SKM-1 (cell line): ENCODE data around the gene DAB2IP.
"Not testable (repeated sequence)": the region's sequence is repeated elsewhere in the genome, so short reads cannot be mapped to it uniquely, and the experiment has no call there.

Experiments used
- DNase-seq: peaks from one replicate; lab custom pipeline; 2025; ENCODE audit not compliant: unreplicated experiment; lab: John Stamatoyannopoulos, UW

The DAB2IP gene

DNA sequence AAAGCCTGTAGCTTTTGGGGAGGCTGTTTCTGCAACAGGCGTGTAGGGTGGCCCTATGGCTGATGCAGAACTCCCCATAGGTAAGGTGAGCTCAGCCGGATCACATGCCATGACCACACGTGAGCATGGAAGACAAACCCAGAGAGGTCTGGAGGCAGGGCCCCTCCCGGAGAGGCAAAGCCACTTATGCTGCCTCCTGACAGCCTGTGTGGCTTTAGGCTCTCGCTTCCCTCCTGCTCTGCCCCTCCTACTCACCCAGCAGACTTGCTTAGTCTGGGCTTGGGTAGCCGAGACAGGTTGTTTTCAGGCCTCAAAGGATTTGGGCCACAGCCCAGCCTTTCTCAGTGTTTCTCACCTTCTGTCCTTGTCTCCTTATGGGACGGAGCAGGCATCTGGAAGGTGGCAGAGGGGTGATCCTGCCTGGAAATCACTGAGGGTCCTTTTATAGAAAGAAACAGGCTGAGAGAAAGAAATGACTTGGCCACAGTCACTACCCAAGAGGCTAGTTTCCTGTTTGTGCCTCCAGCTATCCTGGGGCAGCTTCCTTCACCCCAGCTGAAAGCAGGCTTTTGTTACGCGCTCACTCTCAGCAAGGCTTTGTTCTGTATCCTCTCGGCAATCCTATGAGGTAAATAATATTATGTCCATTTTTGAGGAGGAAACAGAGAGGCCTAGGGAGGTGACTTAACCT is 89.9 kb downstream of the DAB2IP start:
- DNase-seq: no peak

DNA sequence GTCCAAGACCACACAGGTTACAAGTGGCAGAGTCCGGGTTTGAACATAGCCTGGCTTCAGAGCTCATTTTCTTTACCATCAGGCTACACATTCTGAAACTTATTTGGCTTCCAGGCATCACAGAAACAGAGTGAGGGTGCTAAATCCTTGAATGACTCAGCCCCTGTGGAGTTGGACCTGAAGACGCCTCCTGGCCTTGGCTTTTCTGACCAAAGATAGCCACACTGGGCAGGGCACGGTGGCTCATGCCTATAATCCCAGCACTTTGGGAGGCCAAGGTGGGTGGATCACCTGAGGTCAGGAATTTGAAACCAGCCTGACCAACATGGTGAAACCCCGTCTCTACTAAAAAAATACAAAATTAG is 90.5 kb downstream of the DAB2IP start:
- DNase-seq: not testable (repeated sequence)

DNA sequence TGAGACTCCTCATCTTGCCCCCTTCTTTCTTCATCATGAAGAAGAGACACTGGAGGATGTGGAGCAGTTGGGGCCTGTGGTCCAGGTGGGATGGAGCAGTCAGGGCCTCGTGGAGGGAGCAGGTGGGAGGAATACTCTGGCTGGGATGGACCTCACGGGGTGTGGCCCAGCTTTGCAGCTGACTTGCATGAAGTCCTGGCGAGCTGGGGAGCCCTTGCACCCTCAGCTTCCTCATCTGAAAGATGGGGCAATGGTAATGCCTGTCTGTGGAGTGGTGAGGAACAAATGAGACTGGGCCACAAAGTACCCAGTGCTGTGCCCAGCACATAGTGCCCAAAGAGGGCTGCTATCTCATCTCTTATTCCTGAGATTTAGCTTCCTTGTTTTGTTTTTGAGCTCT is 91.5 kb downstream of the DAB2IP start:
- no peak for DNase-seq

DNA sequence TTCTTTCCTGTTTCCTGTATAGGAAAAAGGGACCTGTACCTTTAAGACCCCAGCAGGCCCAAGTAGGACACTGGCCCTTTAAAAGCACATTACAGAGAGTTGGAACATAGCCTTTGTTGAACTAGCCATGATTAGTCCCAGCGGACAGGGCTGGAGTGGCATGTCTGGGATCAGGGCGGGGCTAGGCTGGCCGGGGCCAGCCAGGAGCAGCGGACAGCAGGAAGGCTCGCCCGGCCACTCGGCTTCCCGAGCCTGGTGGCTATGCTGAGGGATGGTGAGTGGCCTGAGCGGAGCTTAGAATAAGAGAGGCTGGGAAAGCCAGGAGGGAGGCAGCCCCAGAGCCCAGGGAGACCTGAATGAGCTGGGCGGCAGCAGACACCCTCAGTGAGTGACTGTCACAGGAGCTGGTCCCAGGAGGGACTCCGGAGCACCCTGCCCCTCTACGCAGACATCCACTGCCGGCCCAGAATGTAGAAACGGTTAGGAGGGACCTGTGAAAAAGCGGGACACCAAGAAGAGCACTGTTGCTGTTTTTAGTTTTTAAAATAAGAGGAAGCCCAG is 92.1 kb downstream of the DAB2IP start:
- no peak for DNase-seq

DNA sequence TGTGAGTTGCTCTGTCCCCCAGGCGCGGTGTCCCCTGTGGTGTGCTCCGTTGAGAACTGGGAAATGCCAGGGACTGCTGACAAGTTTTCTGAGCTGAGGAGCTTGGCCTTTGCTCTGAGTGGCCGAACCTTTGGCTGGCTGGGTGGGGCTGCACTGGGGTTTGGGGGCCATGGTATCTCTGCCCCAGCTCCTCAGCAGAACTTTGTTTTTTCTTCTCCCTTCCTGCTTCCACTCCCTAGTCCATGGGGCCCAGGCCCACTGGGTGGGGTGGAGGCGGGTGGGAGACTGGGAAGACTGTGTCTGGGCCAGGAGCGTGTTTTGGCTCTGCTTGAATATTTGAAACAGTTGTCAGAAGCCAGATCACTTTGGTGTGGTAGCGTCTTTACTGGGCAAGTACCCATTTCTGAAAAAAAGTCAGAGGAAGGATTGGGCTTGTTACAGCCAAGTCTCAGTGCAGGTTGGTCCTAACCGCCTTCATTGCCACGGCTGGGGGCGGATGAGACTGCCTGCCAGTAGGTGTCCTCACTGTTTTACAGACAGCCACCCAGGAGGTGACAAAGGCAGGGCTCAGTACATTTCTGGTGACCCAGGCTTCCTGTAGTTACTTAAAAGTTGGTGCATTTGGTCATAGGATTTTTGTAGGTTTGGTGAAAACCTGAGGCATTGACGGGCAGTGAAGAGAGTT is 92.7 kb downstream of the DAB2IP start:
- DNase-seq: no peak

DNA sequence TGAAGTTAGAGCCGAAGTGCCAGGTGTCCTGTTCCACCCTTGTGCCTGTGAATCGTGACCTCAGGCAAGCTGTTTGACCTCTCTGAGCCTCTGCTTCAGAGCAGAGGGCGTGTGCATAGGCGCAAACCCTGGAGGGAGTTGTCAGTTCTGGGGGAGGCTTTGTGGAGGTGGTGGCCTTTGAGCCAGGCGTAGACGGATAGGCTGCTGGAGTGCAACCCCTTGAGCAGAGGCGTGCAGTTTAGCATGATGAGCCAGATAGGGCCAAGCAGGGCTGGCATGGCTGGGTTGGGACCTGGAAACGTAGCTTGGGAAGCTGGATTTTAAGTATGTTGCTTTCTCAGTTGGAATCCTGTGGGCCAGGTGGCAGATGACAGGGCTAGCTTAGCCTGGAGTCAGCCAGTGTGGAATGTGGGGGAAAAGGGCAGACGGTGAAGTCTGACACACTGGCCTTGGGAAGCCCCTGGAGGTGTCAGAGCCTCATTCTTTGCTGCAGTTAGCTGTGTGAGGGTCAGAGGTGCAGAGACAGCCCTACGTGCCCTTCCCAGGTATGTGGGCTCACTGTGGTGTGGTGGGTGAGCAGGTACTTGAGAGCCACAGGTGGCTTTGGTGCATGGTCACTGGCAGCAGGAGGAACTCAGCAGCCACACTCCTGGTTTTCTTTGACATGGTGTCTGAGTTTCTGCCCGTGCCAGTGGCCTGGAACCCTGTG is 93.4 kb downstream of the DAB2IP start:
- DNase-seq: no peak

DNA sequence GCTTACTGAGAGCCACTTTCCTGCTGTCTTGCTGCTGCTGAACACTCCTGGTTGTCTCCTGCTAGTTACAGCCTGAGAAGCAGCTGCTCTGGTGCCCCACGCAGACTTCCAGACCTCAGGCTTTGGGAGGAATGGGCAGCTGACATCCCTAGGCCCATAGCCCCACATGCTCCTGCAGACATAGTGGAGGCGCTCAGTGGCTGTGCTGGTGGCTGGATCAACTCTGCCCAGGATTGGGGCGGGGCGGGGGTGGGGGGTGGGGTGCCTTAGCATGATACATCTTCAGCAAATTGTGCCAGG is 93.9 kb downstream of the DAB2IP start:
- no peak for DNase-seq

DNA sequence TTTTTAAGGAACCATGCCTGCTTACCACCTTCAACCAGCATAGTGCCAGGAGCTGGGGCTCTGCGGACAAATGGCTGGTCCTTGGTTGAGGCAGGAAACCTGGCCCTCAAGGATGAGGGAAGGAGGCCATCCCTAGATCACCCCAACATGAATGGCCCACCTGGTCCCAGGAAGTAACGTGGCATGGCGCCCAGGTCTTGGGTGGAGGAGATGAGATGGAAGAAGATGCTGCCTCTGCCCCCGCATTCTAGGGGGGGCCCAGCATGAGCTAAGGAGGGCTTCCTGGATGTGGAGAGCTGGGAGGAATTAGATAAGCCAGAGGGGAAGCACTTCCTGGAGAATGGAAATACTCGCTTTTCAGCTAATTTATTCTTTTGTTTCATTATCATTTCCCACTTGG is 95.0 kb downstream of the DAB2IP start:
- no peak for DNase-seq

DNA sequence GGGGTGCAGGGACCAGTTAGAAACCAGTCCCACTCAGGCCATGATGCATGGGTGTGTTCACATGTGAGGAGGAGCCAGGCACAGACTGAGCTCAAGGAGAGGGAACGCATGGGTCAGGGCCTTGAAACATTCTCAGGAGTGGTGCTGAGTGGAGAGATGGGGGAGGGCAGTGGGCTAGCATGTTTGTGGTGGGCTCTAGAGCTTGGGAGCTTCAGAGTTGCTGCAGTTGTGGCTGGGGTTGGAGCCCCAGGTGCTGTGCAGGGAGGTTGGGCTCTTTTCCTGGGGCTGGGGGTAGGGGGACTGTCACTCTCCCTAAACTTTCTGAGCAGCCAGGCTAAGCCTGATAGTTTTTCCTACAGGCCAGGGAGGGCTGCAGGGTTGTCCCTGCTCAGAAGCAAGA is 95.4 kb downstream of the DAB2IP start:
- DNase-seq: no peak

DNA sequence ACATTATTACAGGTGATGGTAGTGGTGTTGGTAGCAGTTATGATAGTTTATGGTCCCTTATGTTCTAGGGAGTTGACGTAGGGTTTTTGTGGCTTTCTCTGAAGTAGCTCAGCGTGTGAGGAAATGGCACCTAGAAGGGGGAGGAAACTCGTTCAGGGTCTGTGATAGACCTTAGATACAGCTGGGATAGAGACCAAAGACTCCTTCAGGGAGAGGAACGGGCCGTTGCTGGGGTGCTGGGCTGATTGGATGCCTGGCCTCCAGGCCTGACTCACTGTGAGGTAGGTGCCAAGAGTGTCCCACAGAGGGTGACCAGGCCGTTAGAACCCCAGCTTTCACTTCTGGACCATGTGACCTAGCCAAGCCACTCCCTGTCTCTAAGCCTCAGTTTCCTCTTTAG is 96.6 kb downstream of the DAB2IP start:
- no peak for DNase-seq

DNA sequence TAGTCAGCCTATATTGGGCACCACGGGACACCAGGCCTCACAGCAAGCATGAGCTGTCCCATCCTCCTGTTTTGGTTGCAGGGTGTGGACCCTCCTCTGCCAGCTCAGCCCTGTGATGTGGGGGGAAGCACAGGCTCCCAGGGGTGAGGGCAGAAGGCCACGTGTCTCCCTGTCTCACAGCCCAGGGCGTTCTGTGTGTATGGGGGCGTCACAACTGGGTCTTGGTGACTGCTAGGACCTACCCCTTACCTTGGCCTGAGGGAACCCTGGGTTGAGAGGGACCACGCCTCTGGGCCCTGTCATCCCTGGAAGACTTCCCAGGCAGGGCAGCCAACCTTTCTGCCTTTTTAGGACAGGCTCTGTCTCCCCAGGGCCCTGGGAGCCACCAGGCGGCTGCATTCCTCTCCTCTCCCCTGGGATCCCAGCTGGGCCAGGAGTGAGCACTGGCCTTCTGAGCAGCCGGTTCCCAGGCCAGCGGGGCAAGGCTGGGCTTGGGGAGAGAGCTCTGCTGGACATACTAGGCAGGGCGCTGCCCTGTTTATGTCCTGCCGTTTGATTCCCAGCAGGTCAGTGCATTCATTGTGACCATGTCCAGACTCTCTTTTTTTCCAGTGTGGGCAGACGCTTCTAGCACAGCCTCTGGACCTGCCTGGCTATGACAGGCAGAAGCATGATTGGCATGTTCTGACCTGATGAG is 97.4 kb downstream of the DAB2IP start:
- no peak for DNase-seq

DNA sequence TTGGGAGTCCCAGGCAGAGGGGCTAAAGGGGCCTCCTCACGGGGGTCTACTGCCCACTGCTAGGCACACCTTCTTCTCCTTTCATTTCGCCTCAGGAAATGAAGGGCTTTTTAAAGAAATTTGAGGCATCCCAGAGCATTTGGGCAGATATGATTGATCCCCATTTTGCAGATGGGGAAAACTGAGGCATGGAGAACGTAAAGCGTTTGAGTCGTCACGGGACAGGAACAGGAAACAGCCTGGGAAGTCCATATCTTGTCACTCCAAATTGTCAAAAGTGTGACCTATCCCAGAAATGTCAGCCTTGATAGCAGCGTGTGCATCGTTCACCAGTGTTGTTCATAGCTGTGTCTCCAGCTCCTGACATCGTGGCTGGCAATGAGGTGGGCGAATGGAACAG is 98.2 kb downstream of the DAB2IP start:
- DNase-seq: no peak

DNA sequence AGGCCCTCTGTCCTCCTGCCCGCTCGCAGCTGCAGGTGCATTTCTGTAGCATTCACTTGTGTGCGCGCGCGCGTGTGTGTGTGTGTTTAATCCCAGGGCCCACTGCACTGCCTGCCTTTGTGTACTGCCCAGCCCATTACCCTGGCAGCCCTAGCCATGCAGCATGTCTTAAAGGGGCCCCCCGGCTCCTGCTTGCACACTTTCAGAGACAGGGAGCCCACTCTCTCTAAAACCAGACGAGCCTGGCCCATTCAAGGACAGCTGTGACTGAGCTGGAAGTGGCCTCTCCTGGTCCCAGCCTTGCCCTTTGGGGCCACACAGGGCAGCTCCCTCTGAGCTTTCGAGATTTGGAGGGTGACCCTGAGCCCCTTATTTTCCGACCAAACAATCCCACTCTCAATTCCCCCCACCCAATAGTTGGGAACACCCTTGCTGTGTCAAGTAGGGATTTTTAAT is 98.9 kb downstream of the DAB2IP start:
- no peak for DNase-seq

DNA sequence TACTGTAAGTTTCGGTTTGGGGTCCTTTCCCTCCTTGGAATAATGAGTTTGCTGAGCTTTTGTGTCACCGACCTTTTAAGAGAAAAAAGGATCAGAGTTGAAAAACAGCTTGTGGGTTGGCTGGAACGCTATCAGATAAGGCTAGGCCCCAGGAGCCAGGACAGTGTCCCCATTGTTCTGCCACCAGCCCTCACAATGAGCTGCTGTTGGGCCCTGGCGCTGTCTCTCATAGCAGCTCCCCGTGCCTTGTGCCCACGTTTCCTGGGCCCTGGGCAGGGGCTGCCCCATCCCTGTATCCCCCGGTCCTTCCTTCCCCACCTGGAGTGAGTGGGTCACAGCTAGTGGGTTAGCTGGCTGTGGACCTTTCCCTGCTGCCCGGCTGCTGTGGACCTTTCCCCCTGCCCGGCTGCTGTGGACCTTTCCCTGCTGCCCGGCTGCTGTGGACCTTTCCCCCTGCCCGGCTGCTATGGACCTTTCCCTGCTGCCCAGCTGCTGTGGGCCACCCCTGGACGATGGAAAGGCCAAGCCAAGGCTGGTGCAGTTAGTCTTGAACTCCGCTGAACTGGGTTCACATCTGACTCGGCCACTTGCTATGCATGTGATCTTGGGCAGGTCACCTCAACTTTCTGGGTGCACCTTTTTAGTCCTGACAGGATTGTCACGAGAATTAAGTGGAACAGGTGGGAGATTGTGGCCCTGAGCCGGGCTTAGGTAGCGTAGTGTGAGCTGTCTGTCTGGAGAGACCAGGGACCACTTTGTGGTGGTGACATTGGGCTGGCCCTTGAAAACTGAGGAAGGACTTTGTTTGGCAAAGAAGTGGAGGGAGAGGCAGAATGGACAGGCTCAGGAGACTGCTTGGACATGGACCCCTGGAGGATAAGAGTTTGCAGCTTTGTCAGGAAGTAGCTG is 99.5 kb downstream of the DAB2IP start:
- DNase-seq: no peak

DNA sequence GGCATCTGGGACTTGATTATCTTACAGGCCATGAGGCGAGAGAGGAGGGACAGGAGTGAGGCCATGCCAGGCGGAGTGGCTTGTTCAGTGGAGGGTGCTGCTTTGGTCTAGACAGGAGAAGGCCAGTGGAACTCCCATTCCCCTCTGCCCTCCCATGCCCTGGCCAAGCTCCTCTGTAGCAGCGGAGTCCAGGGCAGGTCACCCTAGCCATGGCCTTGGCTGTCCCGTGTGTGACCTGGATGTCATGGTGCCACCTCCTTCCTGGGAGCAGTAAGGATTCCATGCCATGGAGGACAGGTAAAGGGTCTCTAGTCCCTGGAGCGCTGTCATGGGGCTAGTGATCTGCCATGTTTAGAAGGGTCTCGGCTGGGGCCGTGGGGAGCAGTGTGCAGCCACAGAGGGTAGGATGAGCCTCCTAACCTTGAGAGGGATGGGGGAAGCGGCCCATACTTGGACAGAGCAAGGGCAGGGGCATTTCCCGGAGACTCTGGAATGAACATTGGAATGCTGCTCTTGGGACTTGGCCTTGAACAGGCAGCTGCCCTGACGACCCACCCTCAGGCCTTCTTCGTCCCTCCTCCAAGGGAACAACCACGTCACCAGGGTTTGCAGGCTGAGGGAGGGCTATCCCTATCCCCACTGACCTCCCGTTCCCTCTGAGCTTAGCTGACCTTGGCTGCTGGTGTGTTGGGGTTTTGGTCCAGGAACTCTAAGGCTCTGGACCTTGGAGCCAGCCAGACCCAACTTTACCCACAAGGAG is 100.4 kb downstream of the DAB2IP start:
- no peak for DNase-seq

DNA sequence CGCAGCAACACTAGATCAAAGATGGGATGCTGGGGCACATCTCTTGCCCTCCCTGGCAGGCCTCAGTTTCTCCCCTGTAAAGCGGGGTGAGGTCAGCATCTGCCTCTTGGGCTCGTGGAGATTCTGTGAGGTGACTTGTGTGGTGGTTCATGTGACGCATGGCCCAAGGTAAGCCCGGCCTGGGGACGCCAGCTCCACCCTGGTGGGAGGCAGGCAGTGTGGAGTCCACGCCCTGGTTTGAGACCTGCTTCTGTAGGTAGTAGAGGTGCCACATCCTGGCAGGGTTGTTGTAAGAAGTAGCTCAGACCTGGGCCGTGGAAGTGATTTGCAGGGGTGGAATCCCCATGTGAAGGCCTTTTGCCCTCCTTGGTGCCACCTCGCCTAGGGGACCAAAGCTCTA is 101.5 kb downstream of the DAB2IP start:
- no peak for DNase-seq

DNA sequence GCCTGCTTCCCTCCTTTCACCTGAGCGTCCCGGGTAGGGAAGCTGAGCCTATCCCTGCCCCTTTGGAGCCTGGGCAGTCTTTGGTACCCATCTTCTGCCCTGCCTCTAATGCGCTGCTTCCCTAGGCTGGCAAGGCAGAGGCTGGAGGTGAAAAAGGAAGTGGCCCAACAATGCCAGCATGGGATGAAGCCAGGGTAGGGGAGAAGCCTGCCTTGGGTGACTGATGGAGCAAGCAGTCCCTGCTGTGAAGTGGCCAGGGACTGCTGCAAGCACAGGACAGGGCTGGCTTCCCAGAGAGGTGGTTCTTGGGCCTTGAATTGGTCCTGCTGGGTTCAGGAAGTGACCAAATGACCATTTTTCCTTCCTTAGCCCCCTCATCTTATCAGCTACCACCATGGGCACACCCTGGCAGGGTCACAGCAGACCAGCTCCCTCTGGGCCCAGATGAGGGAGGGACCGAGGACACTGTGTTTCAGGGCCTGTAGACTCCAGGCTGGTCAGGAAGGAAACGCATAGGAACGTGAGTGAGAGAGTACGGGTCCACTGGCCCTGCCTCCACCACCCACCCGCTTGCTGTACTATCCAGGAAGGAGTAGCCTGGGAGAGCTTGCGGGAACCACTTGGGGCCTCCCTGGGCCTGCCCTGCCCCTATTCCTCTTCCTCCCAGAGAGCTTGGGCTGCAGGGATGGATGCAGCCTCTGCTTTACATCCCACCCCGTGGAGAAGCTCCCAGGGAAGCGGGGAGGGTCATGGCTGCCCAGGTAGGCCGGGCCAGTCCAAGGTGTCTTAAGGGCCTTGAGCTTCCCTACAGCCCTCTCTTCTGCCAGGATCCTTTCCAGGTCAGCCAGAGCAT is 102.6 kb downstream of the DAB2IP start:
- DNase-seq: no peak

DNA sequence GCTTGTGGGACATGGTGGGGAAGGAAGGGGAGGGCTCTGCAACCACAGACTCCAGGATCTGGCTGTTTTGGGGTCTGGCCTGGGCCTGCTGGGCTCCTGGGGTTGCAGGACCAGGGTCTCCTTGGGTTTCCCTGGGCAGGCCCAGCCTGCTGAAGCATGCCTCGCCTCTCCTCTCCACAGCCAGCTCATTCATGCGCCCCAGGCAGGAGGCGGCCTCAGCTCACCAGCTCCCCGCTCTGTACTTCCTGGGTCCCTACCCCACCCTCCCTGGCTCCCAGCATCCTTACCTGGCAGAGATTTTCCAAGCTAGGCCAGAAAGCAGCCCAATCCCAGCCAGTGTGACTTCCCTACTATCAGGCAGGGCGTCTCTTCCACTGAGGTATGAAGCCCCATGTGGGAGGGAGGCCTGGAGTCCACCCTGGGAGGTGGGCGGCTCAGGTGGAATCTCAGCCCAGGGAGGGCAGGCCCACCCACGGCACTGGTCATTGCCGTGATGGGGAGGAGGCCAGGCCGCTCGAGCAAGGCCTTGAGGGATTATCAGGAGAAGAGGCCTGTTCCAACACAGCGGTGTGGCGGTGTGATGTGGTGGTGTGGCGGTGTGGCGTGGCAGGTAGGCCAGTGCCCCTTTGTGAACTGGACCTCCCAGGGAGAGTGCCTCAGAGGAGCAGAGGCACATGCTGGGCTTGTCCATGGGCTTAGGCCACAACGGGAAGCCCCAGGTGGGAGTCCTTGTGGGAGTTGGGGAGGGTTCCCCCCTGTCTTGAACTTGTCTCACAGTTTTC is 103.4 kb downstream of the DAB2IP start:
- DNase-seq: no peak
